HG03097 (cell line): ENCODE measurements around the gene NBDY.
A peak's percentile ranks its signal among the peaks of the same experiment; 100 is the strongest.

Experiments
- ATAC-seq: cut with Tn5 transposase; IDR thresholded peaks from one replicate; pipeline ENCODE4 v1.9.1; 2021; ENCODE audit not compliant: unreplicated experiment, low FRiP score

Gene NBDY

GRCh38 chrX:56784666-56785065 is 55.6 kb downstream of the NBDY start:
- no peak for ATAC-seq

- no peak for ATAC-seq
Measured at GRCh38 chrX:56785442-56785841, 56.4 kb downstream of the NBDY start.

GRCh38 chrX:56786889-56787733 is 58.1 kb downstream of the NBDY start:
- no peak for ATAC-seq

GRCh38 chrX:56787734-56788152 is 58.7 kb downstream of the NBDY start:
- no peak for ATAC-seq

GRCh38 chrX:56788229-56788628 is 59.2 kb downstream of the NBDY start:
- no peak for ATAC-seq

- peak; percentile 55 for ATAC-seq
Measured at GRCh38 chrX:56788717-56789122, 59.7 kb downstream of the NBDY start.

- ATAC-seq: no peak
Measured at GRCh38 chrX:56789518-56790070, 60.6 kb downstream of the NBDY start.

GRCh38 chrX:56790778-56791177 is 61.7 kb downstream of the NBDY start:
- no peak for ATAC-seq

GRCh38 chrX:56791456-56791855 is 62.4 kb downstream of the NBDY start:
- ATAC-seq: no peak

GRCh38 chrX:56792270-56793111 is 63.4 kb downstream of the NBDY start:
- ATAC-seq: no peak

- ATAC-seq: no peak
Measured at GRCh38 chrX:56793112-56793430, 64.0 kb downstream of the NBDY start.

GRCh38 chrX:56793521-56794320 is 64.7 kb downstream of the NBDY start:
- no peak for ATAC-seq

- ATAC-seq: no peak
Measured at GRCh38 chrX:56794404-56795230, 65.6 kb downstream of the NBDY start.

GRCh38 chrX:56795309-56795868 is 66.3 kb downstream of the NBDY start:
- ATAC-seq: no peak

- ATAC-seq: no peak
Measured at GRCh38 chrX:56796641-56797395, 67.8 kb downstream of the NBDY start.

- no peak for ATAC-seq
Measured at GRCh38 chrX:56797574-56798338, 68.7 kb downstream of the NBDY start.

- no peak for ATAC-seq
Measured at GRCh38 chrX:56798339-56798711, 69.3 kb downstream of the NBDY start.
